GM15510 (cell line): ENCODE measurements around the gene CNP.

ENCODE experiments used
- POLR2A ChIP-seq: IDR thresholded peaks from 3 replicates; pipeline ENCODE4 v1.6.1; 2011; ENCODE audit warnings: borderline replicate concordance; ENCODE audit not compliant: insufficient read length; ENCODE audit errors: extremely low read depth

The CNP gene

DNA sequence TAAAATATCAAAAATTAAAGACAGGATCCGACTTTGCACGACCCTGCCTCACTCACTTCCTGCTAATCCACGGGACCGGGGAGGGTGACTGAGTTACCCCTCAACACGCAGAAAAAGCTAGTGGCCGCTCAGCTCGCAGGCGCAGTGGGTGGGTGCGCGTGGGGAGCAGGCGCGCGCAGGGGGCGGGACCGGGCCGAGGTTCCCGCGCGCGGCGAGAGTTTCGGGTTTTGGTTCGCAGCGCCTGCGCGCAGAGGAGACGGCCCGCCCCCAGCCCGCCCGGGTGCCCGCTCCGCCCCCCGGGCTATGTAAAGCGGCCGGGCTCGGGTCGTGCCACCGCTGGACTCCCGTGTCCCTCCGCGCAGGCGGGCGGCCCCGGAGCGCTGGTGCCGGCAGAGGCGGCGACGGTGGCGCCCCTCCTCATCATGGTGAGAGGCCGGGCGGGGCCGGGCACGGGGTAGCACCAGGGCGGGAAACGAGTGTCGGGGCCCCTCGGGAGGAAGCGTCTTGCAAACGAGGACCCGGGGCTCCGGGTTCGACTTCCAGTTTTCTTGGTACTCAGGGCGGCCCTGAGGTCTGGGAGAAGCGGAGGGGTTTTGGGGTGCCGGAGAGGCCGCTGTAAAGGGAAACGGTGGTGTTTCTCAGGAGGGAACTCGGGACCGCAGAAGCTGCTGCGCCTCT lies at the start of gene CNP:
CNP (plus strand) TSS at position 333 of the 678 bp plus-strand sequence; CDS start at position 423, 90 bp downstream.
- peak; percentile 88 for TF ChIP-seq POLR2A

DNA sequence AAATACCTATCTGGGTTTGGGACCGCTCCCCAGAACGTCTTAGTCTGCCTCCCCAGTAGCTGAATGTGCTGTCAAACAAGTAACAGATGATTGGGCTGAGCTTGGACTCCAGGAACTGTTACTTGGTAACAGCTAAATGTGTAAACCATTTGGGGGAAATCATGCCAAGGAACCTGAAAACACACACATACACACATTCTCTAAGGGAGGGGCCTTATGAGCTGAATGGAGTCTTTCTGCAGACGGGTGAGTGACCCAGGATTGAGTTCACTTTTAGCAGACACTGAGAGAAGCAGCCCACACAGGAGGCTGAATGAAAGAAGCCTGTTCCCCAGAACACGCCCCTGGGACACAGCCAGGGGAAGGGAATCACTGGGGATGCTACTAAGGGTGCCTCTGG lies 49.4 kb upstream of the CNP start:
- TF ChIP-seq POLR2A, result no peak

DNA sequence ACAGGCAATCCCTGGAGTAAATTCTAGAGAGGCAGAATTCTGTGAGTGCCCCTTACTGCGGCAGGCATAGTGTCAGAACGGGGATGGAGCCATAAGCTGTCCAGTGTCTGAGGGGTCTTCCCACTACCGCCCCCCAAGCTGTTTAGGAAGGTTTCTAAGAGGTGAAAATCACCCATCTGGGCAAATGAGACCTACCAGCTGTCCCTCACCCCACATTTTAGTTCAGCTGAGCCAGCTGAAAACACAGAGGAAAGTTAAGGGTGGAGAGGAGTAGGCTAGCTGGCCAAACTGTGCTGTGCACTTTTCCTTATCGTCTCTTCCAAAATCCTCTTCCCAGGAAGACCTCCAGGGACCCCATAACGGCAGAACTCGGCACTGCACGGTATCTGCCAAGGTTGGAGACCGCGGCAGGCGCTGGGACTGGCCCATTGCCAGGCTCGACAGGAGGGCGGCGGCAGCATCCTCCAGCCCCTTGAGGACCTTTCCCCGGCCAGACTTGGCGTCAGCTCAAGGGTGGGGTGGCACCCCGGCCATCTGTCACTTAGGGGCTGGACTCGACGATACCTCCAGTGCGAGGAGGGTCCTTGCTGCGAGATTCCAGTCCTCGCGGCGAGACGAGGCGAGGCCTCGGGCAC lies 48.8 kb upstream of the CNP start:
- TF ChIP-seq POLR2A, result no peak

DNA sequence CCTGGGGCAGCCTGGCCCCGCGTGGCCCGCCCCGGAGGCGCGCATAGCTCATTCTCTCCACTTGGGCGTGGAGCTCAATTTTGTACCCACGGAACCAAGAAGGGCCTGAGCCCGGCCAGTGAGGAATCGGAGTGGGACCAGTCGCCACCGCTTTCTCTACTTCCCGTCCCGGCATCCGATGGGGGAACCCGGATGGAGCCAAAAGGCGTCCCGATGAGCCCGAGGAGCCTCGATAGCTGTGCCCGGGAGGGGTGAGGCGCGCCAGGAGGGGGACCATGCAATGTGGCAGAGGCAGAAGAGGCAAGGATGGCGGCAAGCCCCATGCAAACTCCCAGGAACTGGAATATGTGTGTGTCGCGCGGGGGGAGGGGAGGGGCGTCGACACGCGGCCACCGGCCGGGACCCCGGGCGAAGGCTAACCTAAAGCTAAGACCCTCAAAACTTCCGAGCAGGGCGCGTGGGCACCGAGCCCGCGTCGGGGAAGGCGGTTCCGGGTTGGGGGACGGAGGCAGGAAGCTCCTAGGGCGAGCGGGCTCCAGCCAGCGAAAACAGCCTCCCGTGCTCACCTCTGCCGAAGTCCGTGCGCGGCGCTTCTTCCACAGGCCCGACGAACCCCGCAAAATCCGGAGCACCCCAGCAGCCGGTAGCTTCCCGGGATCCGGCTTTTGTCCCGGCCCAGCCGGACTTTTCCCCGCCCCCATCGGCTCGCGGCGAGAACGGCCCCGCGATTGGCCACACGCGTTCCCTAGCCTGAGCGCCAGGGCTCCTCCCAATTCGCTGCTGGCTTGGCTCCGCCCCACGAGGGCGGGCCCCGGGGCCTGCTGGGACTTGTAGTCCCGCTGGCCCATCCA lies 48.1 kb upstream of the CNP start, which contains the start of gene ACLY:
ACLY (minus strand) TSS at position 638 of the 851 bp plus-strand sequence. CDS start 5,078 bp downstream, outside the sequence.
- TF ChIP-seq POLR2A, result peak; percentile 93

DNA sequence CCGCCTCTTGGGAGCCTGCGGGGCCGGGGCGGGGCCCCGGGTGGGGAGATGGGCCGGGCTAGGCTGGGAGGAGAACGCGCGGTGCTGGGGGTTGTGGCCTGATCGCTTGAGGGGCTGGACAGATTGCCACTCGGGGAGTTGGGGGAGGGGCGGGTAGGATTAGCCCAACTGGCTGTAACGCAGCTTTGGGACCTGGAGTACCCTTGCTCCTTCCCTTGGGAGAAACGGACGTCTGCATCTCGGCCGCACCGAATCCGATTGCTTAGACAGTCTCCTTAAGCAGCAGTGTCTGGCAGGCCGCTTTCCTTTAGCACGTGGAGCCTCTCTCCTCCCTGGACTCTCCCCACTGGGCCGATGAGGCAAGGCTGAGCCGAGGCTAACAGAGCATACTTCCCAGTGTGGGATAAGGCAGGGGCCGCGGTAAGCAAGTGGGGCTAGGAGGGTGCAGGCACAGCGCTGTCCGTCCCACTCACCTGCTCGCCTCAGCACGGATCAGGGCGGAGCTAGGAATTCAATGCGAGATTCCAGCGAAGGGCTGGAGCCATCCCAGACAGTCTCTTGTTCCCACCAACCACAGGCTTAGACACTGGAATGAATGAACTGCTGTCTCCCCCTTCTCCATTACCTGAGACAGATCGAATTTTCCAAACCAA lies 47.3 kb upstream of the CNP start:
- TF ChIP-seq POLR2A, result no peak

DNA sequence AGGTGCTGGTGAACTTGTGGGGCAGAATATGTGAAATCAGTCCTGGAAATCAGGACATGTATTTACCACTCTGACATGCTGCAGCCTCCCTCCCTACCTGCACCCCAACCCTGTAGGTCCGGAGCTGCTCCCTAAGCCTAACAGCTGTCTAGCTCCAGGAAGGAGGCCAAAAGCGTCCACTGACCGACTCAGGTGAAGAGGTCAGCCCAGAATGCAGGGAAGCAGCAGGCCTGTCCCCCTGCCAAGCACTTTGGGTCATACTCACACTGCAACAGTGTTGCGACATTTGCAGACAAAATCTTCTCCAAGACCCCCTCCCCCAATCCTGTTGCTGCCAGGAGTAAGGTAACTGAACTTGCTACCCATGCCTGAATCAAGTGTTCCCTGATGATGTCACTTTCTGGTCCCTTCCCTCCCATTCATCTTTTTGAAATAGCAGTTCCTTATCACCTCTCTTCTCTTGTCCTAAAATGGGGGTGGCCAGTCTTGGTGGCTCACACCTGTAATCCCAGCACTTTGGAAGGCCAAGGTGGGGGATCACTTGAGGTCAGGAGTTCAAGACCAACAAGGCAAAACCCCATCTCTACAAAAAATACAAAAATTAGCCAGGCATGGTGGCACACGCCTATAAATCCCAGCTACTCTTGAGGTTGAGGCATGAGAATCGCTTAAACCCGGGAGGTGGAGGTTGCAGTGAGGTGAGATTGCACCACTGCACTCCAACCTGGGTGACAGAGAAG lies 46.6 kb upstream of the CNP start:
- no peak for TF ChIP-seq POLR2A

DNA sequence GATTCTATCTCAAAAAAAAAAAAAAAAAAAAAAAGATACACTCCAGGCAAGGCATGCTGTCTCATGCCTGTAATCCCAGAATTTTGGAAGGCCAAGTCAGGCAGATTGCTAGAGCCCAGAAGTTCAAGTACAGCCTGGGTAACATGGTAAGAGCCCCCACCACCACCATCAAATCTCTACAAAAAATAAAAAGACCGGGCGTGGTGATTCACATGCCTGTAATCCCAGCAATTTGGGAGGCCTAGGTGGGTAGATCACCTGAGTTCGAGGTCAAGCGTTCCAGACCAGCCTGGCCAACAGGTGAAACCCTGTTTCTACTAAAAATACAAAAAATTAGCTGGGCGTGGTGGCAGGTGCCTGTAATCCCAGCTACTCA lies 46.0 kb upstream of the CNP start:
- no peak for TF ChIP-seq POLR2A

DNA sequence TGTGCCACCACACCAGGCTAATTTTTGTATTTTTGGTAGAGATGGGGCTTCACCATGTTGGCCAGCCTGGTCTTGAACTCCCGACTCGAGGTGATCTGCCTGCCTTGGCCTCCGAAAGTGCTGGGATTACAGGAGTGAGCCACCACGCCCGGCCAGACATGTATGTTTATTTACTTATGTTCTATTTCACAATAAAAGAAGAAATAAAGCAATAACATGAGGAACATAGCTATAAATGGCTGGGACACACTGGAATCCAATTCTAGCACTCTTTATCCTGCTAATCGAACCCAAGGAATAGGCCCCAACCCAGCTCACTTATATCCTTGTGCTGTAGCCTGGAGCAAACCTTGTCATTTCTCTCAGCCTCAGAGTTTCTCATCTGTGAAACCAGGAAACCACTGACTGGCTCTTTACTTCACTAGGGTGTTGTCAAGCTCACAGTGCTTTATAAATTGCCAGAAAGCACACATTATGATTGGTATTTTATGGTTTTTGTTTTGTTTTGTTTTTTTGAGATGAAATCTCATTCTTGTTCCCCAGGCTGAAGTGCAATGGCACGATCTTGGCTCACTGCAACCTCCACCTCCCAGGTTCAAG lies 40.5 kb upstream of the CNP start:
- TF ChIP-seq POLR2A, result no peak

DNA sequence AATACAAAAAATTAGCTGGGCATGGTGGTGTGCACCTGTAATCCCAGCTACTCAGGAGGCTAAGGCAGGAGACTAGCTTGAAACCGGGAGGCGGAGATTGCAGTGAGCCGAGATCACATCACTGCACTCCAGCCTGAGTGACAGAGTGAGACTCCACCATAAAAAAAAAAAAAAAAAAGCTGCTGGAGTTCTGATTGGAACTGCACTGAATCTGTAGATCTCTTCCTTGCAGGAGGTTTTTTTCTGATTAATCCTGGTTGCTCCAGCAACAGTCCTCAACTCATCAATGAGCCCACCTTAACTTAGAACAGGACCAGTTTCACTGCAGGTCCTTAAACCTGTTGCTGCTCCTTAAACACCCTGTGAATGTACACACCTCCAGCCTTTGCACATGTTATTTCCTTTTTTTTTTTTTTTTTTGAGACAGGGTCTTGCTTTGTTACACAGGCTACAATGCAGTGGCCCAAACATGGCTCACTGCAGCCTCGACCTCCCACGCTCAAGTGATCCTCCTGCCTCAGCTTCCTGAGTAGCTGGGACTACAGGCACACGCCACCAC lies 37.8 kb upstream of the CNP start:
- TF ChIP-seq POLR2A, result no peak

DNA sequence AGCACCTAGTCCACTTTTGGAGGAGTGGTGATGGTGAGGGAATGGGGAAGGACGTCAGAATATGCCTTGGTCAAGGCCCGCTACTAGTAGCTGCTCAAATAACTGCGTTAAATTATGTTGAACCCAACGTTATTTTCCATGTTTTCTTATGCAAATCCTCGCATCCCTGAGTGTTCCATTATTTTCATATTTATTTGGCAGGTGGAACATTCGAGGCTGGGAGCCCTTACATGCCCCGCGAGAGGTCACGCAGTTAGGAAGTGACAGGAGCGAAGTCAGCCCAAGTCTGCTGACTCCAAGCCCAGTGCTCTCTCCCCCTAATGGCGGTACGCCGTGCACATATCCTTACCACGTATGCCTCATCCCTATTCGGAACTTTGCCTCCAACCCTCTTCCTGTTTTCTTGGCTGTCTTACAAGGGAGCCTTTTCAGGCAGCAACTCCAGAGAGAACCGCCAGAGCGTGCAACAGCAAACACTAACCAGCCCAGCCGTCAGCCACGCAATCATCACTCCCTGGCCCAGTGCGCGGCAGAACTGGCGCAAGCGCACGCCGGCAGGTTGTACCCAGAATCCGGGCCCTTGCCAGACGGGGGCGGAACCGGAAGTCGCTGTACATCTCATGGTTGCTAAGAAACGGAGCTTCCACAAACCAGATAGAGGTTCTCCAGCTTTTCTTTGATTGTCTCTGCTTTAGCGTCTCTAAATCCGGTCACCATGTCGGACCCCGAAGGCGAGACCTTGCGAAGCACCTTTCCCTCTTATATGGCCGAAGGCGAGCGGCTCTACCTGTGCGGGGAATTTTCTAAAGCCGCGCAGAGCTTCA lies 36.4 kb upstream of the CNP start, which contains the start of gene ODAD4:
ODAD4 (plus strand) TSS at position 609 of the 824 bp plus-strand sequence; CDS start at position 716, 107 bp downstream.
- TF ChIP-seq POLR2A, result peak; percentile 97

DNA sequence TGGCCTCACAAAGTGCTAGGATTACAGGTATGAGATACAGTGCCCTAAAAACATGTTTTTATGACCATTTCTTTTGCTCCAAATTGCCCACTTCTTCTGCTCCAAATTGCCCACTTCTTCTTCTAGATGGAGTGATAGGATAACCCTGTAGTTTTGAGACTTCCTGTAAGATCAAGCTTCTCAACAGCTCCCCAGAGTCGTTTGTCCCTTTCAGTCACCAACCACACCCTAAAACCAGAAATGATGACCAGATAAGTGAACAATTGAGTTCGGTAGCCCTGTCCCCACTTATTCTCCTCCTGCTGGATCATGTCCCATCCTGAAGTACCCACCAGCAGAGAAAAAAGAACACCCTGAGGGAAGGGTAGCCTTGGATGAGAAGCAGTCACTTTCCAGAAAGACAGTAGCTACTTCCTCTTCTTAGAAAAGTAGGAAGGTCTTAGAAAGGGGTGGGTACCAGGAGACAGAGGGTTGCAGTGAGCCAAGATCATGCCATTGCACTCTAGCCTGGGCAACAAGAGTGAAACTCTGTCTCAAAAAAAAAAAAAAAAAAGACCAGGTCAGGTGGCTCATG lies 33.7 kb upstream of the CNP start:
- no peak for TF ChIP-seq POLR2A

DNA sequence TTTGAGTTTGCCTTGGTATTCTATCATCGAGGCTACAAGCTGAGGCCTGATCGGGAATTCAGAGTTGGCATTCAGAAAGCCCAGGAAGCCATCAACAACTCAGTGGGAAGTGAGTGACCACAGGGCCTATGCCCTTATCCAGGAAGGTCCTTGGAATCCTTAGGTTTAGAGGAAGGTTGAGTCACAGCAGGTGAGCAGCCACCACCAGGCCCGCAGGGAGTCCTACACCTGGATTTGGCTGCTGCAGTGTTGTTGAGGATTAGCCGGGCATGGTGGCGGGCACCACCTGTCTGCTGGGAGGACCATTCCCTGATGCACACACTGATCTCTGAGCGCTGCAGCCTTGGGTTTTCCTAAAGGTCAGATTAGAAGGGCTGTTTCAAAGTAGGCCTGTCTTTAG lies 31.0 kb upstream of the CNP start:
- TF ChIP-seq POLR2A, result no peak
